ENCODE measurements around the gene CTF1. TPM values are rescaled to one million over a fixed set of nuclear protein-coding genes. Genes with fewer than 3 reads are reported as not detected.
"Not testable (repeated sequence)": the region's sequence is repeated elsewhere in the genome, so short reads cannot be mapped to it uniquely, and the experiment has no call there.

CTF1 gene
- total and polyA plus RNA-seq, 9 donors: 7.0 to 22.4 (median 14.4) TPM

DNA sequence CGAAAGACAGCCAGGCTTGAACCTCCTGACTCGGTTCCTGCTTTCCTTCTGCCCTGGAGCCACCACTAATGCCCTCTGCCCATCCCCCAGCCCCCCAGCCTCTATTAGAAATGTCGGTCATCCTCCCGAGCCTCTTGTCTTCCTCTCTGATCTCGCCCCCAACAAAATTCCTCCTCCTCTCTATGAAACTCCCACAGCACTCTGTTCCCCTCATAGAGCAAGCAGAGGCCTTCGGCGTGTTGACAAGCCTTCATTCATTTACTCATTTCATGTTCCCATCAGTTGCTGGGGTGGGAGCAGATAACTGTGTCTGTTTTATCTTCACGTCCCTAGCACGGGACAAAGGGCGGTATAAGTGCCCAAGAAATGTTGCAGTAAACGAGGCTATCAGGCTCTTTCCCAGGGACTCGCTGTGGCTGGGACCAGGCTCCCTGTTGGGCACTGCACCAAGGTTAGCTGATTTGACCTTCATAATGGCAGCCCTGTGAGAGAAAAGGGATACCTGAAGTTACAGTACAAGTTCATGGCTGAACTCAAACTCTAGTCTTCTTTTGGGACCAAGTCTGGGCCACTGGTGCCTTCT lies 34.7 kb downstream of the CTF1 start:
- 66 to 75% (median 67%) methylated on average over 12 of the region's 12 CpGs for WGBS, 3 donors

DNA sequence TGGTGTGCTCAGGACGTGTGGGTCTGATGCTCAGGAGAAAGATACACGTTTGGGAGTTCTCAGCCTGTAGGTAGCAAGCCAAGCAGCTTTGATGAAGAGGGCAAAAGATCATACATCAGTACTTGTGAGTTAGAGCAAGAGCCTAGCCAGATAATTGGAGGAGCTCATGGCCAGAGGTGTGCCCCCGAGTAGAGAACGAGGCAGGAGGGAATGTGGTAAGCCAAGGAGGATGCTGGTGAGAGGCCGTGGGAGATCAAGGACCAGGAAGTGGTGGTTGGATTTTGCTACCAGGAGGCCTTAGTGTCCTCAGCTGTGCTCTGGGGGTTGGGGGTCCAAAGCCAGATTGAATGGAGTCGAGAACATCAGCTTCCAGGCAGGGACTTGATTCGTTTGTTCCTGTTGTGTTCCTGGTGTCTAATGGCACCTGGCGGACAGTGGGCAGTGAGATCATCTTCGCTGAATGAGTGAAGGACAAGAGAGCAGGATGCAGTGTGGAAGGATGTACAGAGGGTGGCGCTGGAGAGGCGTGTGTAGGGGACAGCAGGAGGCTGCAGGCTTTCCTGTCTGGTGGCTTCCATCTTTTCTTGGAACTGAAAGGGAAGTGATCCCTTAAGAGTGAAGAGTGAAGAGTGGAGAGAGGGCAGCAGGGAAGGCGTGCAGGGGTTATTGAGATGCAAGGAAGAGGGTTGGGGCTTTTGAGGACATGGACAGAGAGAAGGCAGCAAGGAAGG lies 38.6 kb downstream of the CTF1 start:
- Histone ChIP-seq H3K9me3 (no peaks in the 10 kb centered on the region), H3K4me1 (ENCODE audit: insufficient read depth) (no peaks in the 10 kb centered on the region), H3K36me3 (no peaks in the 10 kb centered on the region), H3K27ac (no peak overlapping the region), H3K4me3 (no peak overlapping the region), H3K27me3 (no peaks in the 10 kb centered on the region)
- WGBS, 3 donors: 57 to 65% (median 60%) methylated on average over 12 of the region's 12 CpGs
- TF ChIP-seq, protein P1, sequence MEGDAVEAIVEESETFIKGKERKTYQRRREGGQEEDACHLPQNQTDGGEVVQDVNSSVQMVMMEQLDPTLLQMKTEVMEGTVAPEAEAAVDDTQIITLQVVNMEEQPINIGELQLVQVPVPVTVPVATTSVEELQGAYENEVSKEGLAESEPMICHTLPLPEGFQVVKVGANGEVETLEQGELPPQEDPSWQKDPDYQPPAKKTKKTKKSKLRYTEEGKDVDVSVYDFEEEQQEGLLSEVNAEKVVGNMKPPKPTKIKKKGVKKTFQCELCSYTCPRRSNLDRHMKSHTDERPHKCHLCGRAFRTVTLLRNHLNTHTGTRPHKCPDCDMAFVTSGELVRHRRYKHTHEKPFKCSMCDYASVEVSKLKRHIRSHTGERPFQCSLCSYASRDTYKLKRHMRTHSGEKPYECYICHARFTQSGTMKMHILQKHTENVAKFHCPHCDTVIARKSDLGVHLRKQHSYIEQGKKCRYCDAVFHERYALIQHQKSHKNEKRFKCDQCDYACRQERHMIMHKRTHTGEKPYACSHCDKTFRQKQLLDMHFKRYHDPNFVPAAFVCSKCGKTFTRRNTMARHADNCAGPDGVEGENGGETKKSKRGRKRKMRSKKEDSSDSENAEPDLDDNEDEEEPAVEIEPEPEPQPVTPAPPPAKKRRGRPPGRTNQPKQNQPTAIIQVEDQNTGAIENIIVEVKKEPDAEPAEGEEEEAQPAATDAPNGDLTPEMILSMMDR (IDR thresholded peaks at IDR 0.05): no peak
- no peak for TF ChIP-seq POLR2A (IDR thresholded peaks at IDR 0.05)
- no peak for TF ChIP-seq EP300 (IDR thresholded peaks at IDR 0.05)
- intact Hi-C loops (cut with DNase I): no loop called here
- peak in 1 of 5 donors; percentile 55 for DNase-seq

More for the DNA sequence above, 34.7 kb downstream of the CTF1 start:
- no peaks in the 10 kb centered on the region for H3K9me3 ChIP-seq
- no peaks in the 10 kb centered on the region for H3K4me1 ChIP-seq (ENCODE audit: insufficient read depth)
- H3K27me3 ChIP-seq: no peaks in the 10 kb centered on the region
- no peaks in the 10 kb centered on the region for H3K36me3 ChIP-seq
- TF ChIP-seq, protein P1 (IDR thresholded peaks at IDR 0.05): no peak
- TF ChIP-seq POLR2A (IDR thresholded peaks at IDR 0.05) (no peak), EP300 (IDR thresholded peaks at IDR 0.05) (no peak)
- intact Hi-C loops (cut with DNase I): no loop called here
- no peak overlapping the region for H3K27ac ChIP-seq
- DNase-seq: no peak
- H3K4me3 ChIP-seq: no peak overlapping the region

DNA sequence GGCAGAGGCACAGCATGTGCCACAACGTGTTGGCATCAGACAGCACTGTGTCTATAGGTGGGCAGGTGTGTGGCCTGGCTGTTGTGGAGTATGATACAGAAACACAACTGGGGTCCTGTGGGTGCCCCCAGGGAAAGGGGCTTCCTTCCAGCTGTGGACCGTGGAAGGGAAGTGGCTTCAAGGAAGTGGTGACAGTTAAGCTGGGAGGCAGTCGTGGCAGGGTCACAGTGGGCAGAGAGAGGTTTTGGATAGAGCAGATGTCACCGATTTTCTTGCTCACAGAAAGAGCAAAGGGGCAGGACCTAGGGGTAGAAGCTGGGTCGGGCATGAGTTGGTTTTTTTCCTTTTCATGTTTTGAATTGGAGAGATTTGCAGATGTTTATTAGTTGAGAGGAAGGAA lies 41.3 kb downstream of the CTF1 start:
- intact Hi-C loops (cut with DNase I): no loop called here
- Histone ChIP-seq H3K36me3 (no peaks in the 10 kb centered on the region), H3K27me3 (no peaks in the 10 kb centered on the region), H3K4me1 (ENCODE audit: insufficient read depth) (no peaks in the 10 kb centered on the region), H3K4me3 (no peak overlapping the region), H3K27ac (no peak overlapping the region), H3K9me3 (no peaks in the 10 kb centered on the region)
- 60 to 64% (median 62%) methylated on average over 5 of the region's 5 CpGs for WGBS, 3 donors
- TF ChIP-seq POLR2A (IDR thresholded peaks at IDR 0.05) (no peak), EP300 (IDR thresholded peaks at IDR 0.05) (no peak)
- TF ChIP-seq, protein P1 (IDR thresholded peaks at IDR 0.05): no peak
- DNase-seq: no peak

DNA sequence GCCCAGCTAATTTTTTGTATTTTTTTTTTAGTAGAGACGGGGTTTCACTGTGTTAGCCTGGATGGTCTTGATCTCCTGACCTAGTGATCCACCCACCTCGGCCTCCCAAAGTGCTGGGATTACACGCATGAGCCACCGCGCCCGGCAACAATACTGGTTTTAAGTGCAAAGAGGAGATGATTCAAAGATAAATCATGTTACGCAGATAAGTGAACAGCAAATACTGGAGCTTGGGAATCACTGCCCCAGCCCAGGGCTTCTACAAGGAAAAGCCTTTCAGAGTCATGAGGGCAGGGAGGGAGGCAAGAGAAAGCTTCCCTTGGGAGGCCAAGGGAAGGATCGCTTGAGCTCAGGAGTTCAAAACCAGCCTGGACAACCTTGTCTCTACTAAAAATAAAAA lies 43.2 kb downstream of the CTF1 start:
- H3K27me3 ChIP-seq; H3K4me3 ChIP-seq; DNase-seq; intact Hi-C loops (cut with DNase I); H3K4me1 ChIP-seq (ENCODE audit: insufficient read depth); H3K36me3 ChIP-seq; H3K27ac ChIP-seq; H3K9me3 ChIP-seq: not testable (repeated sequence)
- whole genome bisulfite sequencing, 3 donors: 88 to 92% (median 90%) methylated on average over 8 of the region's 8 CpGs
